PC-3 (cell line): Measurements from ENCODE around the gene ABCD3. TPM values are rescaled to one million over a fixed set of nuclear protein-coding genes. Genes with fewer than 3 reads are reported as not detected.

Source experiments
- ATAC-seq: fragments of 200-7000 bp; cut with Tn5 transposase; 2 replicates; pipeline ENCODE4 v1.9.1; 2020; ENCODE audit warnings: mild to moderate bottlenecking, moderate library complexity
- BruUV-seq: library from RNA; stranded (reverse); fragments of 400-500 nt; replicated peaks from 2 replicates; lab custom pipeline; 2021; lab: Mats Ljungman, UMichigan
- CTCF ChIA-PET: fragments of 300-600 bp; sonication (Branson Sonifier 250); formaldehyde crosslinking; loops from one replicate; lab custom pipeline; 2022; ENCODE audit warnings: antibody characterized with exemption; lab: Charles Lee
- POLR2A ChIA-PET: fragments of 300-600 bp; sonication (Branson Sonifier 250); formaldehyde crosslinking; loops from one replicate; lab custom pipeline; 2022; ENCODE audit warnings: antibody characterized with exemption; ENCODE audit not compliant: unreplicated experiment; lab: Charles Lee
- DNase-seq: peaks from one replicate; pipeline ENCODE4 v3.0.0-alpha.2; 2015
- H2AFZ ChIP-seq: fragments of 300-600 bp; sonication (generic); 2 replicates; pipeline ENCODE4 v1.6.0; 2016; ENCODE audit warnings: antibody characterized with exemption, low read length
- H3F3A ChIP-seq: fragments of 300-600 bp; sonication (generic); one replicate; pipeline ENCODE4 v1.6.0; 2017; ENCODE audit warnings: antibody characterized with exemption, low read length, control low read depth, mild to moderate bottlenecking; ENCODE audit not compliant: unreplicated experiment
- H3K27ac ChIP-seq: fragments of 300-600 bp; sonication (generic); 2 replicates; pipeline ENCODE4 v1.5.1; 2016; ENCODE audit warnings: mild to moderate bottlenecking, low read length
- H3K27me3 ChIP-seq: fragments of 300-600 bp; sonication (generic); 2 replicates; pipeline ENCODE4 v1.6.1; 2016; ENCODE audit warnings: low read length, mixed read lengths
- H3K36me3 ChIP-seq: fragments of 300-600 bp; sonication (generic); 2 replicates; pipeline ENCODE4 v1.6.1; 2016; ENCODE audit warnings: low read depth, mixed run types, low read length, mixed read lengths
- H3K4me1 ChIP-seq: fragments of 300-600 bp; sonication (generic); 2 replicates; pipeline ENCODE4 v1.5.1; 2016; ENCODE audit warnings: low read length; ENCODE audit not compliant: insufficient read depth
- H3K4me2 ChIP-seq: fragments of 300-600 bp; sonication (generic); 2 replicates; pipeline ENCODE4 v1.6.0; 2016; ENCODE audit warnings: low read length
- H3K4me3 ChIP-seq: fragments of 300-600 bp; sonication (generic); 2 replicates; pipeline ENCODE4 v1.5.1; 2016; ENCODE audit warnings: mild to moderate bottlenecking, low read length, mixed read lengths
- H3K79me2 ChIP-seq: fragments of 300-600 bp; sonication (generic); 2 replicates; pipeline ENCODE4 v1.6.1; 2017; ENCODE audit warnings: low read length, mixed read lengths
- H3K9ac ChIP-seq: fragments of 300-600 bp; sonication (generic); 2 replicates; pipeline ENCODE4 v1.6.0; 2016; ENCODE audit warnings: mild to moderate bottlenecking, low read length
- H3K9me2 ChIP-seq: fragments of 300-600 bp; sonication (generic); replicated peaks from 2 replicates; pipeline ENCODE4 v1.6.1; 2016; ENCODE audit warnings: mixed run types, low read length, mixed read lengths
- H3K9me3 ChIP-seq: fragments of 300-600 bp; sonication (generic); 2 replicates; pipeline ENCODE4 v1.6.1; 2016; ENCODE audit warnings: low read length, mixed read lengths
- H4K20me1 ChIP-seq: fragments of 300-600 bp; sonication (generic); 2 replicates; pipeline ENCODE4 v1.6.1; 2016; ENCODE audit warnings: low read length, mixed read lengths
- EZH2 ChIP-seq: fragments of 300-600 bp; sonication (generic); IDR thresholded peaks from one replicate; pipeline ENCODE4 v1.6.1; 2017; ENCODE audit warnings: antibody characterized with exemption, mild to moderate bottlenecking, low read length; ENCODE audit not compliant: unreplicated experiment
- EZH2phosphoT487 ChIP-seq: fragments of 300-600 bp; sonication (generic); IDR thresholded peaks from 2 replicates; pipeline ENCODE4 v1.6.1; 2018; ENCODE audit warnings: mild to moderate bottlenecking, antibody characterized with exemption, low read length, borderline replicate concordance
- intact Hi-C: fragments of 100-400 bp; cut with micrococcal nuclease; formaldehyde crosslinking; loops from 2 replicates; pipeline ENCODE4 v1.9.0; 2023
- total RNA-seq: library from RNA; depleted of rRNA; stranded (reverse); fragments of >200 nt; gene quantifications from 2 replicates; pipeline ENCODE4 v1.2.3, GENCODE V29; 2014
- TF ChIP-seq, protein P1 (sequence below): fragments of 300-600 bp; sonication (generic); conservative IDR thresholded peaks from 2 replicates; pipeline ENCODE4 v1.5.1; 2017; ENCODE audit warnings: antibody characterized with exemption, low read depth, mild to moderate bottlenecking, low read length

Gene ABCD3
- total RNA-seq, 1 experiment from 2014 or later = 36.3 TPM

- ATAC-seq (no peak), DNase-seq (no peak)
- Histone ChIP-seq H3K4me3 (no peak overlapping the region), H3K79me2 (no peaks in the 10 kb centered on the region), H3K27ac (no peak overlapping the region), H3K9ac (no peak overlapping the region), H3K4me1 (peaks cover 9% of the 10 kb centered on the region), H2AFZ (no peak overlapping the region), H3K36me3 (no peaks in the 10 kb centered on the region), H3K27me3 (no peaks in the 10 kb centered on the region), H3F3A (no peaks in the 10 kb centered on the region), H3K9me2 (no peaks in the 10 kb centered on the region), H3K9me3 (no peaks in the 10 kb centered on the region), H4K20me1 (no peaks in the 10 kb centered on the region), H3K4me2 (no peak overlapping the region)
- no TSS peak for BruUV-seq
- intact Hi-C loops = no loop called here
- POLR2A ChIA-PET = no interaction called here
- TF ChIP-seq, protein P1, sequence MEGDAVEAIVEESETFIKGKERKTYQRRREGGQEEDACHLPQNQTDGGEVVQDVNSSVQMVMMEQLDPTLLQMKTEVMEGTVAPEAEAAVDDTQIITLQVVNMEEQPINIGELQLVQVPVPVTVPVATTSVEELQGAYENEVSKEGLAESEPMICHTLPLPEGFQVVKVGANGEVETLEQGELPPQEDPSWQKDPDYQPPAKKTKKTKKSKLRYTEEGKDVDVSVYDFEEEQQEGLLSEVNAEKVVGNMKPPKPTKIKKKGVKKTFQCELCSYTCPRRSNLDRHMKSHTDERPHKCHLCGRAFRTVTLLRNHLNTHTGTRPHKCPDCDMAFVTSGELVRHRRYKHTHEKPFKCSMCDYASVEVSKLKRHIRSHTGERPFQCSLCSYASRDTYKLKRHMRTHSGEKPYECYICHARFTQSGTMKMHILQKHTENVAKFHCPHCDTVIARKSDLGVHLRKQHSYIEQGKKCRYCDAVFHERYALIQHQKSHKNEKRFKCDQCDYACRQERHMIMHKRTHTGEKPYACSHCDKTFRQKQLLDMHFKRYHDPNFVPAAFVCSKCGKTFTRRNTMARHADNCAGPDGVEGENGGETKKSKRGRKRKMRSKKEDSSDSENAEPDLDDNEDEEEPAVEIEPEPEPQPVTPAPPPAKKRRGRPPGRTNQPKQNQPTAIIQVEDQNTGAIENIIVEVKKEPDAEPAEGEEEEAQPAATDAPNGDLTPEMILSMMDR = no peak
- TF ChIP-seq EZH2 (no peak), EZH2phosphoT487 (no peak)
- CTCF ChIA-PET = interaction anchor here (0.7 kb wide), 1 partner anchor 38 kb away, joined by 3 read pairs; no protein-coding TSS in a partner anchor
Observed at GRCh38 chr1:94559921-94560320, 141.7 kb downstream of the ABCD3 start.

- no peak overlapping the region for H2AFZ ChIP-seq
- BruUV-seq = no TSS peak
- ChIA-PET POLR2A (no interaction called here), CTCF (interaction anchor here (0.7 kb wide), 2 partner anchors 38 to 154 kb away, joined by 3 read pairs; no protein-coding TSS in a partner anchor)
- H3K4me2 ChIP-seq = no peak overlapping the region
- no peak overlapping the region for H3K27ac ChIP-seq
- H4K20me1 ChIP-seq = no peaks in the 10 kb centered on the region
- no peaks in the 10 kb centered on the region for H3K79me2 ChIP-seq
- no peak overlapping the region for H3K9ac ChIP-seq
- no peaks in the 10 kb centered on the region for H3K9me2 ChIP-seq
- no peaks in the 10 kb centered on the region for H3K36me3 ChIP-seq
- no peaks in the 10 kb centered on the region for H3K27me3 ChIP-seq
- no peaks in the 10 kb centered on the region for H3F3A ChIP-seq
- peaks cover 9% of the 10 kb centered on the region for H3K4me1 ChIP-seq
- TF ChIP-seq, protein P1 = no peak
- TF ChIP-seq EZH2phosphoT487 (no peak), EZH2 (no peak)
- ATAC-seq = no peak
- no peaks in the 10 kb centered on the region for H3K9me3 ChIP-seq
- H3K4me3 ChIP-seq = no peak overlapping the region
- intact Hi-C loops = no loop called here
- DNase-seq = peak; percentile 33
Observed at GRCh38 chr1:94560333-94560732, 142.1 kb downstream of the ABCD3 start.

- POLR2A ChIA-PET = no interaction called here
- TF ChIP-seq EZH2phosphoT487 = no peak
- TF ChIP-seq, protein P1 = no peak
- TF ChIP-seq EZH2 = no peak
- no peaks in the 10 kb centered on the region for H3F3A ChIP-seq
- peak overlapping the region; percentile 74 for H2AFZ ChIP-seq
- H3K4me1 ChIP-seq = peaks cover 13% of the 10 kb centered on the region
- no peaks in the 10 kb centered on the region for H3K9me2 ChIP-seq
- CTCF ChIA-PET = no interaction called here
- no peaks in the 10 kb centered on the region for H3K79me2 ChIP-seq
- H3K36me3 ChIP-seq = no peaks in the 10 kb centered on the region
- H3K4me2 ChIP-seq = peak overlapping the region; percentile 46
- H3K9me3 ChIP-seq = no peaks in the 10 kb centered on the region
- no peaks in the 10 kb centered on the region for H3K27me3 ChIP-seq
- H3K27ac ChIP-seq = no peak overlapping the region
- peak; percentile 81 for ATAC-seq
- no peak overlapping the region for H3K4me3 ChIP-seq
- H3K9ac ChIP-seq = no peak overlapping the region
- H4K20me1 ChIP-seq = no peaks in the 10 kb centered on the region
- no TSS peak for BruUV-seq
- intact Hi-C loops = no loop called here
- DNase-seq = peak; percentile 30
Observed at GRCh38 chr1:94562519-94563260, 144.5 kb downstream of the ABCD3 start.
